SK-N-SH treated with all-trans-retinoic acid at 6 μM for 48 hours (cell line): ENCODE results near the gene THSD4.

ENCODE experiments used
- CSDC2 ChIP-seq: fragments of 250-450 bp; sonication (Bioruptor Pico); IDR thresholded peaks from 2 replicates; pipeline ENCODE4 v1.5.0; 2020; ENCODE audit warnings: mild to moderate bottlenecking, moderate library complexity
- GLIS3 ChIP-seq: fragments of 250-450 bp; sonication (Bioruptor Pico); IDR thresholded peaks from 2 replicates; pipeline ENCODE4 v1.5.0; 2020; ENCODE audit warnings: mild to moderate bottlenecking, moderate library complexity
- OSR1 ChIP-seq: fragments of 250-450 bp; sonication (Bioruptor Pico); IDR thresholded peaks from 2 replicates; pipeline ENCODE4 v1.8.0; 2022; ENCODE audit warnings: moderate library complexity, mild to moderate bottlenecking, inconsistent platforms
- RARB ChIP-seq: fragments of 250-450 bp; sonication (Bioruptor Pico); IDR thresholded peaks from 2 replicates; pipeline ENCODE4 v1.8.0; 2021; ENCODE audit warnings: mild to moderate bottlenecking, moderate library complexity
- SNAI2 ChIP-seq: fragments of 250-450 bp; sonication (Bioruptor Pico); IDR thresholded peaks from 2 replicates; pipeline ENCODE4 v1.5.0; 2020; ENCODE audit warnings: mild to moderate bottlenecking, moderate library complexity
- TCF4 ChIP-seq: fragments of 250-450 bp; sonication (Bioruptor Pico); IDR thresholded peaks from 2 replicates; pipeline ENCODE4 v1.8.0; 2021; ENCODE audit warnings: mild to moderate bottlenecking, moderate library complexity, borderline replicate concordance
- TOX ChIP-seq: fragments of 250-450 bp; sonication (Bioruptor Pico); IDR thresholded peaks from 2 replicates; pipeline ENCODE4 v1.8.0; 2021; ENCODE audit warnings: mild to moderate bottlenecking, moderate library complexity, borderline replicate concordance
- ZC3H10 ChIP-seq: fragments of 250-450 bp; sonication (Bioruptor Pico); IDR thresholded peaks from 2 replicates; pipeline ENCODE4 v1.5.1; 2021; ENCODE audit warnings: mild to moderate bottlenecking, moderate library complexity
- TF ChIP-seq, protein P1 (sequence below): fragments of 250-450 bp; sonication (Bioruptor Pico); IDR thresholded peaks from 2 replicates; pipeline ENCODE4 v1.8.0; 2020; ENCODE audit warnings: mild to moderate bottlenecking, moderate library complexity, borderline replicate concordance

DNA sequence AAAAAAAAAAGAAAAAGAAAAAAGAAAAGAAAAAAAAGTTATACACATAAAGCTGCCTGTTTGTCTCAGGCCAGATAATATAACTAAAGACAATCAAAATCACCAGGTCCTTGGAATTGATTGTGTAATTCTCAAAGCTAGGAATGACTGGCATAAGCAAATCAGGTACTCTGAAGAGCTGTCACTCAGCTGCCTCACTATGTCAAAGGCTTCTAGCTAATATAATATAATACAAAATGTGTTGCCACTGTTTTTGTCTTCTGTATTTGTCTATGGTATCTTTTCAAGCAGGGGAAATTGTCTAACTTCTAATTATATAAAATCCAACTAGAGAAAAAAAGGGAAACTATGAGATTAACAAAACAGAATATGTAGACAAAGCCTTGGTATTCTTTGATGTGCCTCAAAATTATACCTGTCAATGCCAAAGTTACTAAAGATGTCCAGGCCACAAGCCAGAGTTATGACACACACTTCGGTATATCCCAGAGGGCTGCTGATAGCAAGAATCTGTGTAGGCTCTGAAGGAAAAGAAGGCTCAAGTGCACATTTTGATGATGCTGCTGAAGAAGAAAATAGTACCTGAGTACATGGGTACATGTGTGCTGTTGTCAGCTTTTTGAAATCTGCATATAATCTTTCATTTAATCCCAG lies 658.1 kb downstream of the THSD4 start:
- TF ChIP-seq TOX (CRISPR knock-in tag): no peak
- TF ChIP-seq, protein P1, sequence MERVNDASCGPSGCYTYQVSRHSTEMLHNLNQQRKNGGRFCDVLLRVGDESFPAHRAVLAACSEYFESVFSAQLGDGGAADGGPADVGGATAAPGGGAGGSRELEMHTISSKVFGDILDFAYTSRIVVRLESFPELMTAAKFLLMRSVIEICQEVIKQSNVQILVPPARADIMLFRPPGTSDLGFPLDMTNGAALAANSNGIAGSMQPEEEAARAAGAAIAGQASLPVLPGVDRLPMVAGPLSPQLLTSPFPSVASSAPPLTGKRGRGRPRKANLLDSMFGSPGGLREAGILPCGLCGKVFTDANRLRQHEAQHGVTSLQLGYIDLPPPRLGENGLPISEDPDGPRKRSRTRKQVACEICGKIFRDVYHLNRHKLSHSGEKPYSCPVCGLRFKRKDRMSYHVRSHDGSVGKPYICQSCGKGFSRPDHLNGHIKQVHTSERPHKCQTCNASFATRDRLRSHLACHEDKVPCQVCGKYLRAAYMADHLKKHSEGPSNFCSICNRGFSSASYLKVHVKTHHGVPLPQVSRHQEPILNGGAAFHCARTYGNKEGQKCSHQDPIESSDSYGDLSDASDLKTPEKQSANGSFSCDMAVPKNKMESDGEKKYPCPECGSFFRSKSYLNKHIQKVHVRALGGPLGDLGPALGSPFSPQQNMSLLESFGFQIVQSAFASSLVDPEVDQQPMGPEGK (CRISPR knock-in tag): no peak
- no peak for TF ChIP-seq GLIS3
- no peak for TF ChIP-seq RARB
- TF ChIP-seq TCF4 (CRISPR knock-in tag): no peak
- no peak for TF ChIP-seq OSR1 (CRISPR knock-in tag)
- no peak for TF ChIP-seq ZC3H10
- TF ChIP-seq CSDC2 (CRISPR knock-in tag): no peak
- TF ChIP-seq SNAI2 (CRISPR knock-in tag): no peak
